Spleen (tissue), 7 donors: Measurements from ENCODE around the gene RNF150.

Experiments
- POLR2A ChIP-seq, 3 donors: fragments of 450-650 bp; IDR thresholded peaks; one replicate each; pipeline ENCODE4 v1.5.1; 2017; ENCODE audit warnings: antibody characterized with exemption in 3 of 3, mild to moderate bottlenecking in 1 of 3
- TF ChIP-seq, protein P1 (sequence below), 11 experiments: fragments of 200-600 bp in 7 of 11; fragments of 450-650 bp in 4 of 11; sonication (generic) in 4 of 11; IDR thresholded peaks in 8 of 11; conservative IDR thresholded peaks in 3 of 11; 1 replicate in 7 of 11; 2 replicates in 4 of 11; pipeline versions ENCODE4 v1.4.0 to v1.8.0; 2016 to 2021; ENCODE audit warnings: antibody characterized with exemption in 11 of 11, inconsistent platforms in 4 of 11, mild to moderate bottlenecking in 1 of 11
- donor health status: DM: no; HTN: no; CAD: no; lungs with moderate emphysema.
- donor health status: DM: no; HTN: no; CAD: no.
- donor health status: DM: no; HTN: no; CAD: no.

GRCh38 chr4:141124224-141124623 is 9.0 kb downstream of the RNF150 start:
- TF ChIP-seq, protein P1, sequence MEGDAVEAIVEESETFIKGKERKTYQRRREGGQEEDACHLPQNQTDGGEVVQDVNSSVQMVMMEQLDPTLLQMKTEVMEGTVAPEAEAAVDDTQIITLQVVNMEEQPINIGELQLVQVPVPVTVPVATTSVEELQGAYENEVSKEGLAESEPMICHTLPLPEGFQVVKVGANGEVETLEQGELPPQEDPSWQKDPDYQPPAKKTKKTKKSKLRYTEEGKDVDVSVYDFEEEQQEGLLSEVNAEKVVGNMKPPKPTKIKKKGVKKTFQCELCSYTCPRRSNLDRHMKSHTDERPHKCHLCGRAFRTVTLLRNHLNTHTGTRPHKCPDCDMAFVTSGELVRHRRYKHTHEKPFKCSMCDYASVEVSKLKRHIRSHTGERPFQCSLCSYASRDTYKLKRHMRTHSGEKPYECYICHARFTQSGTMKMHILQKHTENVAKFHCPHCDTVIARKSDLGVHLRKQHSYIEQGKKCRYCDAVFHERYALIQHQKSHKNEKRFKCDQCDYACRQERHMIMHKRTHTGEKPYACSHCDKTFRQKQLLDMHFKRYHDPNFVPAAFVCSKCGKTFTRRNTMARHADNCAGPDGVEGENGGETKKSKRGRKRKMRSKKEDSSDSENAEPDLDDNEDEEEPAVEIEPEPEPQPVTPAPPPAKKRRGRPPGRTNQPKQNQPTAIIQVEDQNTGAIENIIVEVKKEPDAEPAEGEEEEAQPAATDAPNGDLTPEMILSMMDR (IDR thresholded peaks at IDR 0.05 in 8 of 11, conservative IDR thresholded peaks at IDR 0.05 in 3 of 11): no peak
- TF ChIP-seq POLR2A (IDR thresholded peaks at IDR 0.05): no peak
